GM19240 (cell line): ENCODE results near the gene CWH43.
"Not testable (repeated sequence)": the region's sequence is repeated elsewhere in the genome, so short reads cannot be mapped to it uniquely, and the experiment has no call there.

Experiments
- DNase-seq: peaks from one replicate; pipeline ENCODE4 v3.0.0; 2011; ENCODE audit warnings: low spot score; ENCODE audit not compliant: insufficient read length

Gene CWH43

DNA sequence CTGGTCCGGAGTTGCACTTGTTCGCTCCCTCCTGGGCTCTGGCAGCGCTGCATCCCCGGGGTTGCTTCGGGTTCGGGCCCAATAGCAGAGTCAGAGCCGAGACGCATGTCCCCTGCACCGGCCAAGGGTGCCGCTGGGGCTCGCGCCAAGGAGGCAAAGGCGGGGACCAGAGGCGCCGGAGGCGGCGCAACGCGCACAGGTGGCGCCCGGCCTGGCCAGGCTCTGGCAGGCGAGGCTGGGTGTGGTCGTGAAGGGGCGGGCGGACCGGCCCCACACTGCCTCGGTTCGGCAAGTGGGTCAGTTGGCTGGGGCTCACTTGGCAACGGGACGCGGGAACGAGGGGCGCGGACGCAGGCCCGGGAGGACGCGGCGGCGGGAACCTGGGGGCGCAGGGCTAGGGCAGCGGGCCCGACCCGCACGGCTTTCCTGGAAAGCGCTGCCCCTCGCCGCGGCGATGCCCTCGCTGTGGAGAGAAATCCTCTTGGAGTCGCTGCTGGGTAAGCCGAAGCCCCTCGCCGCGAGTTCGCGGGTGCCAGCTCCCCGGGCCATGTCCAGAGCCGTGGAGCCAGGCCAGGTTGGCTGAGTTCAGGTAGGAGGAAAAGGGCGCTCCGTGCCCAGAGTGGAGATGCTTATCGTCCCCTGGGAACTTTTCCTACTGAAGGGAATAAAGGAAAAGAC is at the start of gene CWH43:
CWH43 (plus strand) TSS at position 300 of the 678 bp plus-strand sequence; CDS start at position 455, 155 bp downstream.
- no peak for DNase-seq

DNA sequence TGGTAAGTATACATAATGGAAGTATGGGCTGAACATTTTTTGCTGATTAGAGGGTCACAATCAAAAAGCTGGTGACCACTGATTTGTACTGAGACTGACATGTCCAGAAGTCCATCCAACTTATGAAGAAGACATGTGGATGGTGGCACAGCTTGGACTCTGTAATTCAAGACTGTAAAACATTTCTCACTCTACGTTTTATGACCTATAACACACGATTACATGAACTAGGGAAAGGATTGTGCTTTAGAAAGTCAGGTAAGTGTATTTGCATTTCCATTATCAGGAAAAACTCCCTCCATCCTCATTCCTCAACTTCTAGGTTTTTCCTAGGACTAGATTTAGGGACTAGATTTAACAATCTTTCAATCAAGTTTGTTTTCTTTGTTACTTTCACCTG is 49.0 kb upstream of the CWH43 start:
- no peak for DNase-seq

DNA sequence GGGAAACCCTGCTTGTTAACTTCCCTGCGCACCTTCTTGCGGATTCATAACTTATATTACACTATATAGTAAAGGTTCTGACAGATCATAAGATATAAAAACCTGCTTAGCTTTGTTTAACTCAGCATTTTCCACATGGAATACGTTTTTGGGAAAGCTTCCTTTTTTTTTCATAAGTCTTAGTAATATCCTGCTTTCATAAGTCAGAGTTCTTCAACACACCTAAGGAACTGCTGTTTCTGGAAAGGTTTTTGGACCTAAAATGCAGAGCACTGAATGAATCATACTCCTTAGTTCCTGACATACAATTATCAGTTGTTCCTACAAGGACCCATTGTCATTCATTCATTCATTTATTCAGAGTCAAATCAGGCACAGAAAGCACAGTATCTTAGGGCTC is 47.2 kb upstream of the CWH43 start:
- no peak for DNase-seq

DNA sequence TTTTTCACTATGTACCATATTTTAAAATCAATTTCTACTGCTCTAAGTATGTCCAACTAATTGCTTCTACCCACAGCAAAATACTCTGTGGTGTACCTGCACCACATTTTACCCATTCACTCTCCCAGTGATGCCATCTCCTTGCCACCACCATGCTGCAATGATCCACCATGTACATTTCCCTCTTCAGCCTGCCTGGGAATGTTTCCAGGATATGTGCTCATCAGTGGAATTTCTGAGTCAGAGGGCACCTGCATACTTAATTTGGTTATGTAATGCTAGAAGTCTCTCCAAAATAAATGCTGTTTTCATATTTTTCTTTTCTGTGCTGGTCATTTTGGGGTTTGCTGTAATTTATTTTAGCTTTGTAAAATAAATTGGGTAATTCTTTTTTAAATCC is 46.3 kb upstream of the CWH43 start:
- DNase-seq = no peak

DNA sequence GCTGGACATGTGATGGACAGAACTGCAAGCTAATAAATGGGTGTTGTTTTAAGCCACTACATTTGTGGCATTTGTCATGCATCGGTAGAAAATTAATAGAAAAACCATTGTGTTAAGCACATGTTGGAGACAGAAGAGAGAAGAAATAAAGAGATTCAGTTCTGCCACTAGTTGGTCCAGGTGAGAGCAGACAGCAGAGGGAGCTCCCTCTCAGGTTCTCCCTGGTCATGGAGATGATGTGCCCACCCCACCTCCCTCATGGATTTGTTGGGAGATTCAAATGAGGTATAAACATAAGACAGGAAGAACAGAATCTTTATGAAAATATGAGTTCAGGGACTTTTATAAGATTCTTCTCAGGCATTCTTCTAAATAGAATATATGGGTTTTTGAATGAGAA is 42.7 kb upstream of the CWH43 start:
- no peak for DNase-seq

DNA sequence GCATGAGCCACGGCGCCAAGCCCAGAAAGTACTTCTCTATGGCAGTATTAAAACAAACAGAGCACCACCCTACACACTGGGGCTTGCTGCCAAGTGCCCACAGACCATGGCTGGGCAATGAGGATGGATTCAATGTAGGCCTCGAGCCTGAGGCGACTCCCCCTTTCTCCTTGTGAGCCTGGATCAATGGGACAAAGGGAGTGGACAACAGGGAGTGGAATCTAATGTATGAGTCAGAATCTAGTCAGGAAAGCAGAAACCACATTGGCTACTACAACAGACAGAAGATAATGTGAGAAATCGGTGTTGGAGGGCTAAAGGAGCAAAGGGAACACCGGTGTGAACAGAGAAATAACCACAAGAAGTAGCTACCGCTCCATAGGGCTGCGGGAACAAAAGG is 41.8 kb upstream of the CWH43 start:
- no peak for DNase-seq

DNA sequence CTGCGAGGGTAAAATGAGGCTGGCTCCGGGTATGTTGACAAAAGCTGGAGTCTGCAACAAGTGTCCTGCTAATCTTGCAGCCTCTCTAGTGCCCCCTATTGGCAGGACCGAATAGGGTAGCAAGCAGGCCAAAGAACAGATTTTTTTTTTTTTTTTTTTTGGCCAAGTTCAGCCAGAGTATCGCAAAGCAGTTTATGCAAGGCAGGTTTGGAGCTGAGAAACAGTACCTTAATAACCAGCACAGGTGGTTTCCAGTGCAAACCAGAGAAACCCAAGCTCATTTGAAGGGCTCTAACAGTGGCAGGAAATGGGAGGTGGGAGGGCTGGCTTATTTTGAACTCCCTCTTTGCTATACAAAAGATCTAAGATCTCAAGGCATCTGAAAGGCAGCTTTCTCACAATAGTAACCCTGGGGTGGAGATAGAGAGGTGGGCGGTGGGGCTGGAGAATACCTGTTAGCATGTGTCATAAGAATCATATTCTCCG is 41.3 kb upstream of the CWH43 start:
- DNase-seq = no peak

DNA sequence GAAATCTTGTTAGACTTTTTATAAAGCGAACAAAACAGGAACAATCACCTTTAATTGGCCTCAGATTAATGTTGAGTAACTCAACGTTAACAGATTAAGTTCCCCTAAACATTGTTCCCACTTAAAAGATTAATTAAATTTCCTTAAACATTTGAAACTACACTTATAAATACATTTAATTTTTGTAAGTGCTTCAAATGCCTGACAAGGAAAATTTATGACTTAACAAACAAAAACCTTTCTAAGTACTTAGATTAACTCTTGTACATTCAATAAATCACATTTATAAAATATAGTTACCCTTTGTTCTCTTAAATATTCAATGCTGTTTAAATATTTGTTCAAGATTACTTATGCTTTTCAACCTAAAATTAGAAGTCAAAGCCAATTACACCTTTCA is 40.1 kb upstream of the CWH43 start:
- no peak for DNase-seq

DNA sequence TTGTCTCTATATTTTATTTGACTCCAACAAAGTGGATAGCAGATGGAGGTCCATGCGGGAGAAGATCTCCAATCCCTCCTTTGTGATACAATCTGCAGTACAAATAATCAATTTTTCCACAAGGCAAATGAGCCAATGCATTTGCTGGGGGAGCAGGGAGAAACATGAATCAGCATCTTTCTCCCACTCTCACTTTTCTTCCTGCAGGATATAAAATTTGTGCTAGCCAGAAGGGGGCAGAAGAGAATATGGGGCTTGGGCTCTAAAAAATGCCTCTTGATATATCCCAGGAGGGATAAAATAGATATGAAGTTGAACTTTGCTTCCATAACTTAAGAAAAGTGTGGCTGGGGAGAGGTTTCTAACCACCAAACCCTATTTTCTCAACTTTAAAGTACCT is 38.3 kb upstream of the CWH43 start:
- no peak for DNase-seq

DNA sequence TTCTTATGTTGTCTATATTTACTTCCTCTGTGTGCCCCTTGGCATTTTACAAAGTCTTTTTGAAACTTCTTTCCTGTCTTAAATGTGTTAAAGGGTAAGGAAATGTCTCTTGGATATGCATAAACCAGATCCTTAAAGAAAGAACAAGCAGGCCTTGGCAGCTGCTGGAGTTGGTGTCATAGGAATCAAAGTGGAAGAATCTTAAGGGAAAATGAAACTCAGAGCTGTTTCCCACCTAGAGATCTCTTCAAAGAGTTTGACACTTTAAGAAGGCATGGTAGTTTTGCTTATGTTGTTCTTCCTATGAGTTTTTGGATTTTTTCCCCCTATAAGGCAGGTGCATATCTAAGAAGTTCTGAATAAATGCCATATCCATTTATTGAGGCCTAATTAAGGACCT is 37.0 kb upstream of the CWH43 start:
- no peak for DNase-seq

DNA sequence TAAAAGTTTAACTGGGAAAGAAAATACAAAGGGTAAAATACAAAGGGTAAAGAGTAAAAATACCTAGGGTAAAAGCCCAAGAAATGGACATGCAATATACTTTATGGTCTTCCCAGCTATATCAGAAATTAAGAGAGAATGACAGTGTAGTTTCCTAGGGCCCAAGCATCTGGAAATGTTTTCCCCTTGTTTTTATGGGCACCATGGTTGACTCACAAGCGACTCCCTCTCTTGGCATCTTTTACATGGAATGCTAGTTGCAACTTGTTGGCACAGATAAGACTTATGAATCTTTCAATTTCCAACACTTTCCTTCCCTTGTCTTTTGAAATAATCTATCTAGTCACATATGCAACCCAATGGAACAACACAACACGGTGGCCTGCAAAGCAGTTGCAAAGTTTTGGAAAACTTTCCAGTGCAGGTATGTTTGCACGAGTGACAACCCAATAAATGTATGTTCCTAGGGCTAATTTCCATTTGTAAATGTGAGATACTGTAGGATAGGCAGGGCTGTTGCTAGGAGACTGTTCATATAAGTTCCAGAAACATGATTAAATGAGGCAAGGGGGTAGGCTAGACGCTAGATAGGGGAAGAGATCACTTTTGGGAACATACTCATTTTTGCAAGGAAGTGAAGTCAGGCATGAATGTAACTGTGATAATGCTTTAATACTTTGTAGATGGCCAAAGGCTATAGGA is 36.4 kb upstream of the CWH43 start:
- no peak for DNase-seq

DNA sequence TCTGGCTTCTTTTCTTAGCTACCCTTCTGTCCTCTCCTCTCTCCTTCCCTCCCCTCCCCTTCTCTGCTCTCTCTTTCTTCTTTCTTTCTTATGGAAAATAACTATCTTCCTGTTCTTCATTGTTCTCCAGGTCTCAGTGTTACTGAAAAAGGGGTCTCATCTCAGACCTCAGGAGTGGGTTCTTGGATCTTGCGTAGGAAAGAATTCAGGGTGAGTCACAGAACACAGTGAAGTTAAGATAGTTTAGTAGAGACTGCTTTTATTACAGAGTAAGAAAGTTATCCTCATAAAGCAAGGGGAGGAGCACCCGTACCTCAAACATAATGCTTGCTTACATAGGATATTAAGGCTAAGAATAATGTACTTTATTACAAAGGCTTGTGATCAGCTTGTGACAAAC is 31.8 kb upstream of the CWH43 start:
- DNase-seq = no peak

DNA sequence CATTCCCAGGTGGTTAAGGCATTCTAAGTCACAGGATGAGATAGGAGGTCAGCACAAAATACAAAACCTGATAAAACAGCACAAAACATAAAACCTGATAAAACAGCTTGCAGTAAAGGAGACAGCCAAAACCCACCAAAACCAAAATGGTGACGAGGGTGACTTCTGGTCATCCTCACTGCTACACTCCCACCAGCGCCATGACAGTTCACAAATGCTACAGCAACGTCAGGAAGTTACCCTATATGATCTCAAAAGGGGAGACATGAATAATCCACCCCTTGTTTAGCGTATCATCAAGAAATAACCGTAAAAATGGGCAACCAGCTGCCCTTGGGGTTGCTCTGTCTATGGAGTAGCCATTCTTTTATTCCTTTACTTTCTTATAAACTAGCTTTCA is 28.7 kb upstream of the CWH43 start:
- DNase-seq = not testable (repeated sequence)

DNA sequence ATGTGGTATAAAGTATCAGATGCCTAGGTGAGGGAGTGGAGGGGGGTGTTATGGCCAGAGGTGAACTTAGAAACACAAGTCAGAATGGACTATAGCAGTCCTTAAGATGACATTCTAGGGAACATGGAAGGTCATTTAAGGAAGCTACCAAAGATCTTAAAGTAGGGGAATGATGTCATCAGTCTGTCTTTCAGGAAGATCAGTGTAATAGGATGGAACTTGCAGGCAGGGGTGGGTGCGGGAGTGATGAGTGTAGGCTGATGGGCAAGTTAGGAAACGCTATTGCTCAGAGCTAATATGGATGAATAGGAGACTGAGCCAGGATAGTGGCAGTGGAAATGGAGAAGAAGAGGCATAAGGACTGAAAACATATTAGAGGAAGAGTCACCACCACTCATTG is 27.5 kb upstream of the CWH43 start:
- DNase-seq = no peak

DNA sequence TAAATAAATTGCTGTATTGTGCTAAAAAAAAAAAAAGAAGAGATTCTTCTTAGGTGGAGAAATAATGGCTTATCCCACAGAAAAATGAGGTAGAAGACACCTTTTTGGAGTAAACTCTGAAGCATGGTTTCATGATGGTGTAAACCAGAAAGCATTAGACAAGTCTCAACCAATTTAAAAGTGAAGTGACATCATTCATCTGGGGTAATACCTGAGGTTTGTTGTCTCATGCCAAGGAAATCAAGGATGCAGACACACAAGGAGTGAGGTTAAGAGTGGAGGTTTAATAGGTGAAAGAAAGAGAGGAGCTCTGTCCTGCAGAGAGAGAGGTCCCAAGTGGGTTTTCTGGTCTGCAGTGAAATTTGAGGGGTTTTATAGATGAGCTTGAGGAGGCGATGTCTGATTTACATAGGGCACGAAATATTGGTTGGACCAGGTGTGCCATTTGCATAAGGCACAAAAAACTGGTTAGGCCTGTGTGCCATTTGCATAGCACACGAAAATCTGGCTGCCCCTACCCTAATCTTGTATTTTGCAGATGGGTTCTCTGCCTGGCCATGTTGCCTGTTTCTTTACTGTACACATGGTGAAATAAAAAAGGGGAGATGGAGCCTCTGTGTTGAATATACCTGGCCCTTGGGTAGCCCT is 25.0 kb upstream of the CWH43 start:
- no peak for DNase-seq

DNA sequence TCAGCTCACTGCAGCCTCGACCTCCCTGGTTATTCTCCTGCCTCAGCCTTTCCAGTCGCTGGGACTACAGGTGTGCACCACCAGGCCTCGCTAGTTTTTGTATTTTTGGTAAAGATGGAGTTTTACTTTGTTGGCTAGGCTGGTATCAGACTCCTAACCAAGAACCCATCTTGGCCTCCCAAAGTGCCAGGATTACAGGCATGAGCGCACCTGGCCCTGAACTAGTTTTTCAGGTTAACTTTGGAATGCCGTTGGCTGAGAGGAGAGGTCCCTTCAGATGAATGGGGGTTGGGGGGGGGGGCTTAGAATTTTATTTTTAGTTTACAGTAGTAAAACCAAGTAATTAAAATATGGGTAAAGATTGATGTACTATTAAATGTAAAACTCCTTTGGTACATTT is 23.4 kb upstream of the CWH43 start:
- DNase-seq = no peak

DNA sequence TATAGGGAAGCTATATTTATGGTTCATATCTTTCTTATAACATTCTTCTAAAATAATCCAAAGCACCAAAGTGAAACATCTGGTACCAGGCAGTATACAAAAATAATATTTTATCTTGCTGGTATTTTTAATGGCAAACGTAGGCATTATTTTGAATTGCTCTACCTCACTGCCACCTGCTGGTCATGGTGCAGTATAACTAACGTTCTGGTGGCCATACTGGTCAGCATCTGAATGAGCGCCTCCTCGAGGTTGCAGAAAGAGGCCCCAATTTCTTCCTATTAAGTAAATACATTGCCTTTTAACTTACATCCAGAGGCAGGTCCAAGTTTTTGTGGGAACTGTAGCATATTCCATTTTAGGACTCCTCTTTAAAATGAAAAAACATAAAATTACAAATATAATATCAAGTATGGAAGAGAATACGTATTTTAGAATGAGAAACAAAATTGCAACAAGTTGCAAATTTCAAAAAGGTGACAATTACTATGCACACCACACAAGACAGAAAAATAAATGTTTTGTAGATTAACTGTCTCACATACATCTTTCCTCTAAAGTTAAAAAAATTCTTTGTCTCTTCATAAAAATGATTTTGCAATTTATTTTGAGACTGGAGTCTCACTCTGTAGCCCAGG is 22.9 kb upstream of the CWH43 start:
- DNase-seq = peak; percentile 23

DNA sequence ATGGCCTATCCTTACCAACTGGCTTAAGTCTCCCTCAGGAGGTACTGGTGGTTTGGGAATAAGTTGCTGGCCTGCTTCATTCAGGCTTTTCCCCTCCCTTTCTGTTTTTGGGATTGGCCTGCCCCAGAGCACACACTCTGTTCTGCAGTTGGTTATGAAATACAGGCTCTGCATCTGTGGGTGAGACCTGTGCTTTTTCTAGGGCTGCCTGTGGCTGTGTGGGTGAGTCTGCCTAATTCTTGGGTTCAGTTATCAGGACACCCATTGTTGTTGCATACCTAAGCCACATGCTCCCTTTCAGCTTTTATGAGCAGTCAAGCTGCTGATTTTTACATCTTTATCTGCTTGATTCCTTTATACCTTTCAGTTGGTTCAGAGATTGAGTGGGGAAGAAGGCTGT is 19.0 kb upstream of the CWH43 start:
- no peak for DNase-seq

DNA sequence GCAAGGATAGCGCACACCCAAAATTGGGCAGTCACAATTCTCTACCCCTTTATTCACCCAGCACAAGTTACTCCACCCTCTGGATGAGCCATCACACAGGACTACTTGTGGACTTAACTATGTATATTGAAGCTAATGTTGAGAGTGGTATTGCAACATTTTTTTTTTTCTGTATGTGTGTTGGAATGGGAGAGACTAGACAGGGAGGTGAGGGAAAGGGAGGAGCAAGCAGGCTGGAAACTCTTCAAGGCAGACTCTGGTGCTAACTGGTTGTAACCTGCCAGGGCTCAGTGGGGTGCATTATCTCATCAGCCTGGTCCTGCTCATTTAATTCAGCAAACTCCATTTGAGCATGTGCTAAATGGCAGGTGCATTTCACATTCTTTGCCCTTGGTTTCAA is 18.4 kb upstream of the CWH43 start:
- no peak for DNase-seq

DNA sequence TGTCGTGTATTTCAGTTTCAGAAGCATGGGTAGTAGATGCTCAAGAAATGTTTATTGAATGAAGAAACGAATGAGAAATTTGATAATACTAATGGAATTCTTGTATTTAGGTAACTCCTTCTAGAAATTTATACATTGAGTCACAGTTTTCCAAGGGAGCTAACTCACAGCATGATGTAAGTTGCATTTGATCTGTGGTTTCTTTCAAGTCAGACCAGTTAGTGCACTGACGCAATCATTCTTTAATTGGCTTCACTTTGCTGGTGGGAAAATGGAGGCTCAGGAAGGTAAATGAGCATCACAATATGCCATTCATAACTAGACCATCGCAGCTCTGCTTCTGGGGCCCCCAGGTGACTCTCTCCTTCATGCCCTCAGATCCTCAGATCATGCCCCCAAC is 17.3 kb upstream of the CWH43 start:
- no peak for DNase-seq

DNA sequence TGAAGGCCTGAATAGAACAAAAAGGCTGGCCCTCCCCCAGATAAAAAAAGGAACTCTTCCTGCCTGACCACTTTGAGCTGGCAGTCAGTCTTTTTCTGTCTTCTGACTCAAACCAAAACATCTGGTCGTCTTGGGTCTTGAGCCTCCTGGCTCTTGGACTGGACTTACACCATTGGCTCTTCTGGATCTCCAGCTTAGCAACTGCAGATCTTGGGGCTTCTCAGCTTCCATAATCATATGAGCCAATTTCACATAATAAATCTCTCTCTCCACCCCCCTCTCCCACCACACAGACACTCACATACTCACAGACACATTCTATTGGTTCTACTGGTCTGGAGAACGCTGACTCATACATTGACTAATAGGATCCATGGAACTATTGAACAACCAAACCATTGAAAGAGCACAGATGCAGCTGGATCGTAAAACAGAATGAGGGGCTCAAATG is 15.6 kb upstream of the CWH43 start:
- DNase-seq = no peak

DNA sequence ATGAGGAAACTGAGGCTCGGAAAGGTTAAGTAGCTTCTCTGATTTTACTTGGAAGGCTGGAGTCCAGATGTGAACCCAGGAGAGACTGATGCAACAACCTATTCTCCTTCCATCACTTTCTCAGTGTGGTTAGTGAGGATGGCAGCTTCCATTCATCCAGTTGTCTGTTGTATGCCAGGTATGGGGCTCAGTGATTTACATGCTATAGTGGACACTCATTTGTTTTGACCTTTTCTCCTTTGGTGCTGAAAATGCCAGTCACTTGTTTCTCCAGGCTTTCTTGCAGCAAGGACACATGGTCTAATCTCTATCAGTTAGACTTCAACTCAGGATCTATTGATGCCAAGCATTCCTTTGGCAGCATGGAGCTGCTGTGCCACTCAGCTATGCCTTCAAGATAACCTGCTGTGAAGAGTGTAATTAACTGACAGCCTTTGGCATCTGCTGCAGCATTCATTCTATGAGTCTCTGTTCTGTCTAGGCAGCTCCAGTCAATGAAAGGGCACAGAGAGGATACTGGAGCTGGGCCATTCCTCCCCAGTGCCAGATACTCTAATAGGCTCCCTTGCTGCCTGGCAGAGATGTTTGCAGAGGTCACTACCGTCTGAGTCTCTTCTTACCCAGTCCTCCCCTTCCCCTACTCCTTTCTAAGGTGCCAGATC is 11.0 kb upstream of the CWH43 start:
- no peak for DNase-seq
